Measurements from ENCODE around the gene KRT33A. TPM values are rescaled to one million over a fixed set of nuclear protein-coding genes. Genes with fewer than 3 reads are reported as not detected.
A peak's percentile ranks its signal among the peaks of the same experiment; 100 is the strongest.

KRT33A gene
- total and polyA plus RNA-seq, 2 experiments from 2014 or later = not detected

- Histone ChIP-seq H4K20me1 (ENCODE audit: insufficient read depth) (no peaks in the 10 kb centered on the region), H3K4me3 (no peak overlapping the region), H3K4me1 (ENCODE audit: insufficient read depth) (no peaks in the 10 kb centered on the region), H3K36me3 (ENCODE audit: low read depth) (no peaks in the 10 kb centered on the region), H3K9me3 (ENCODE audit: low read depth) (no peaks in the 10 kb centered on the region), H3K9me2 (ENCODE audit: insufficient read depth) (peaks cover 3% of the 10 kb centered on the region; the same call in 1 of the 2 replicates), H3K79me2 (ENCODE audit: insufficient read depth) (no peaks in the 10 kb centered on the region), H3K27me3 (replicated peaks; ENCODE audit: insufficient read depth) (no peaks in the 10 kb centered on the region), H3K27ac (no peak overlapping the region), H3F3A (ENCODE audit: insufficient read depth) (no peaks in the 10 kb centered on the region), H3K9ac (no peak overlapping the region), H3K4me2 (ENCODE audit: unreplicated experiment) (no peak overlapping the region), H2AFZ (no peak overlapping the region)
- in situ Hi-C loops (cut with MboI) = no loop called here
- 75 to 85% methylated on average over 1 of the region's 1 CpG for WGBS, 2 experiments (ENCODE audit: low coverage in 1 of 2, low lambda C conversion rate in 2 of 2, missing lambda C conversion rate in 2 of 2)
- no peak for DNase-seq
- TF ChIP-seq EZH2 (IDR thresholded peaks at IDR 0.05; ENCODE audit: insufficient read depth, poor library complexity, severe bottlenecking) (no peak), EZH2phosphoT487 (IDR thresholded peaks at IDR 0.05; ENCODE audit: insufficient read depth, low read depth) (no peak)
Measured at GRCh38 chr17:41311111-41311510, 39.5 kb downstream of the KRT33A start.

GRCh38 chr17:41308918-41309359 is 41.7 kb downstream of the KRT33A start, which contains the start of gene KRTAP16-1:
Gene KRTAP16-1, minus strand, starts transcription at chr17:41309309. Its CDS starts 56 bp downstream, at chr17:41309253.
- Histone ChIP-seq H3K27ac (no peak within 1 kb of the TSS), H3K4me1 (ENCODE audit: insufficient read depth) (no peaks in the 10 kb centered on the region), H4K20me1 (ENCODE audit: insufficient read depth) (no peaks in the 10 kb centered on the region), H3K9me3 (ENCODE audit: low read depth) (no peaks in the 10 kb centered on the region), H3K27me3 (replicated peaks; ENCODE audit: insufficient read depth) (no peaks in the 10 kb centered on the region), H2AFZ (peak within 1 kb of the TSS; percentile 28; the same call in 1 of the 2 replicates), H3K9me2 (ENCODE audit: insufficient read depth) (peaks cover 3% of the 10 kb centered on the region; the same call in 1 of the 2 replicates), H3K79me2 (ENCODE audit: insufficient read depth) (no peaks in the 10 kb centered on the region), H3K9ac (no peak within 1 kb of the TSS), H3K36me3 (ENCODE audit: low read depth) (no peaks in the 10 kb centered on the region), H3K4me3 (no peak within 1 kb of the TSS), H3F3A (ENCODE audit: insufficient read depth) (no peaks in the 10 kb centered on the region), H3K4me2 (ENCODE audit: unreplicated experiment) (no peak within 1 kb of the TSS)
- no peak for DNase-seq
- in situ Hi-C loops (cut with MboI) = no loop called here
- TF ChIP-seq EZH2phosphoT487 (IDR thresholded peaks at IDR 0.05; ENCODE audit: insufficient read depth, low read depth) (no peak), EZH2 (IDR thresholded peaks at IDR 0.05; ENCODE audit: insufficient read depth, poor library complexity, severe bottlenecking) (no peak)
- 75 to 80% methylated on average over 7 of the region's 7 CpGs for WGBS, 2 experiments (ENCODE audit: low coverage in 1 of 2, low lambda C conversion rate in 2 of 2, missing lambda C conversion rate in 2 of 2)

GRCh38 chr17:41308251-41308917 is 42.2 kb downstream of the KRT33A start:
- Histone ChIP-seq H3K4me2 (ENCODE audit: unreplicated experiment) (no peak overlapping the region), H3K9me2 (ENCODE audit: insufficient read depth) (peaks cover 3% of the 10 kb centered on the region; the same call in 1 of the 2 replicates), H2AFZ (peak overlapping the region; percentile 28; the same call in 1 of the 2 replicates), H3K36me3 (ENCODE audit: low read depth) (no peaks in the 10 kb centered on the region), H3F3A (ENCODE audit: insufficient read depth) (no peaks in the 10 kb centered on the region), H3K9me3 (ENCODE audit: low read depth) (no peaks in the 10 kb centered on the region), H3K27me3 (replicated peaks; ENCODE audit: insufficient read depth) (no peaks in the 10 kb centered on the region), H3K4me1 (ENCODE audit: insufficient read depth) (no peaks in the 10 kb centered on the region), H3K9ac (no peak overlapping the region), H3K79me2 (ENCODE audit: insufficient read depth) (no peaks in the 10 kb centered on the region), H3K27ac (no peak overlapping the region), H4K20me1 (ENCODE audit: insufficient read depth) (no peaks in the 10 kb centered on the region), H3K4me3 (no peak overlapping the region)
- in situ Hi-C loops (cut with MboI) = no loop called here
- 43% methylated on average over 10 of the region's 10 CpGs for WGBS, 2 experiments (ENCODE audit: low coverage in 1 of 2, low lambda C conversion rate in 2 of 2, missing lambda C conversion rate in 2 of 2)
- no peak for TF ChIP-seq EZH2 (IDR thresholded peaks at IDR 0.05; ENCODE audit: insufficient read depth, poor library complexity, severe bottlenecking)
- no peak for TF ChIP-seq EZH2phosphoT487 (IDR thresholded peaks at IDR 0.05; ENCODE audit: insufficient read depth, low read depth)
- DNase-seq = peak; percentile 27

- no peak for TF ChIP-seq EZH2phosphoT487 (IDR thresholded peaks at IDR 0.05; ENCODE audit: insufficient read depth, low read depth)
- TF ChIP-seq EZH2 (IDR thresholded peaks at IDR 0.05; ENCODE audit: insufficient read depth, poor library complexity, severe bottlenecking) = no peak
- WGBS, 2 experiments (ENCODE audit: low coverage in 1 of 2, low lambda C conversion rate in 2 of 2, missing lambda C conversion rate in 2 of 2) = 46 to 49% methylated on average over 9 of the region's 9 CpGs
- Histone ChIP-seq H3K9me2 (ENCODE audit: insufficient read depth) (peaks cover 3% of the 10 kb centered on the region; the same call in 1 of the 2 replicates), H3K27me3 (replicated peaks; ENCODE audit: insufficient read depth) (no peaks in the 10 kb centered on the region), H3F3A (ENCODE audit: insufficient read depth) (no peaks in the 10 kb centered on the region), H3K4me2 (ENCODE audit: unreplicated experiment) (no peak overlapping the region), H4K20me1 (ENCODE audit: insufficient read depth) (no peaks in the 10 kb centered on the region), H3K4me1 (ENCODE audit: insufficient read depth) (no peaks in the 10 kb centered on the region), H3K79me2 (ENCODE audit: insufficient read depth) (no peaks in the 10 kb centered on the region), H3K9ac (no peak overlapping the region), H2AFZ (no peak overlapping the region), H3K9me3 (ENCODE audit: low read depth) (no peaks in the 10 kb centered on the region), H3K36me3 (ENCODE audit: low read depth) (no peaks in the 10 kb centered on the region), H3K4me3 (no peak overlapping the region), H3K27ac (no peak overlapping the region)
- DNase-seq = peak; percentile 60
- in situ Hi-C loops (cut with MboI) = no loop called here
Measured at GRCh38 chr17:41307647-41308046, 43.0 kb downstream of the KRT33A start.

Data from GM23248 (cell line).